Neutrophil (primary cell): ENCODE data around the gene CETP.
"Not testable (repeated sequence)": the region's sequence is repeated elsewhere in the genome, so short reads cannot be mapped to it uniquely, and the experiment has no call there.

Experiments used
- H3K27ac ChIP-seq: fragments of 200-600 bp; sonication (generic); 2 replicates; pipeline ENCODE4 v1.5.1; 2016; ENCODE audit warnings: mild to moderate bottlenecking, moderate library complexity
- H3K27me3 ChIP-seq: fragments of 200-600 bp; sonication (generic); 2 replicates; pipeline ENCODE4 v1.6.0; 2016; ENCODE audit warnings: mild to moderate bottlenecking
- H3K36me3 ChIP-seq: fragments of 200-600 bp; sonication (generic); 2 replicates; pipeline ENCODE4 v1.5.1; 2017
- H3K4me1 ChIP-seq, 2 experiments: fragments of 200-600 bp in 1 of 2; sonication (generic) in 1 of 2; 1 replicate in 1 of 2; 2 replicates in 1 of 2; pipeline versions ENCODE4 v1.5.1 to v1.6.1; 2013 to 2016; ENCODE audit warnings: low read depth in 1 of 2, low read length in 1 of 2, mild to moderate bottlenecking in 1 of 2, moderate library complexity in 1 of 2; ENCODE audit not compliant: control insufficient read depth in 1 of 2, insufficient read depth in 1 of 2
- H3K4me3 ChIP-seq, 2 experiments: fragments of 200-600 bp in 1 of 2; sonication (generic) in 1 of 2; 1 replicate in 1 of 2; 2 replicates in 1 of 2; pipeline ENCODE4 v1.5.1; 2013 to 2016; ENCODE audit warnings: low read depth in 1 of 2, low read length in 1 of 2, mild to moderate bottlenecking in 1 of 2, moderate library complexity in 1 of 2
- H3K9me3 ChIP-seq: fragments of 200-600 bp; sonication (generic); 2 replicates; pipeline ENCODE4 v1.5.1; 2016
- TF ChIP-seq, protein P1 (sequence below): fragments of 200-600 bp; sonication (generic); IDR thresholded peaks from 2 replicates; pipeline ENCODE4 v1.5.1; 2016; ENCODE audit warnings: antibody characterized with exemption

Gene CETP

DNA sequence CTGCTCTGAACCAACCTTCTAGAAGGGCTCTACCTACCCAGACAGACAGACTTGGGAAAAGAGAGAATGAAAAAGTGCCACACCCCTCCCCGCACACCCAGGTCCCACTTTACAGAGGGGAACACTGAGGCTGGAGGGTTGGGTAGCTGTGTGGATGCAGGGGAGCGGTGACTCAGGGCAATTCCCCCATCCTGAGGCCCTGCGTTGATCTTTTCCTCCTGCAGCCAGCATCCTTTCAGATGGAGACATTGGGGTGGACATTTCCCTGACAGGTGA is 10.0 kb downstream of the CETP start:
- no peaks in the 10 kb centered on the region for H3K27me3 ChIP-seq
- H3K36me3 ChIP-seq: no peaks in the 10 kb centered on the region
- no peak overlapping the region for H3K27ac ChIP-seq
- TF ChIP-seq, protein P1, sequence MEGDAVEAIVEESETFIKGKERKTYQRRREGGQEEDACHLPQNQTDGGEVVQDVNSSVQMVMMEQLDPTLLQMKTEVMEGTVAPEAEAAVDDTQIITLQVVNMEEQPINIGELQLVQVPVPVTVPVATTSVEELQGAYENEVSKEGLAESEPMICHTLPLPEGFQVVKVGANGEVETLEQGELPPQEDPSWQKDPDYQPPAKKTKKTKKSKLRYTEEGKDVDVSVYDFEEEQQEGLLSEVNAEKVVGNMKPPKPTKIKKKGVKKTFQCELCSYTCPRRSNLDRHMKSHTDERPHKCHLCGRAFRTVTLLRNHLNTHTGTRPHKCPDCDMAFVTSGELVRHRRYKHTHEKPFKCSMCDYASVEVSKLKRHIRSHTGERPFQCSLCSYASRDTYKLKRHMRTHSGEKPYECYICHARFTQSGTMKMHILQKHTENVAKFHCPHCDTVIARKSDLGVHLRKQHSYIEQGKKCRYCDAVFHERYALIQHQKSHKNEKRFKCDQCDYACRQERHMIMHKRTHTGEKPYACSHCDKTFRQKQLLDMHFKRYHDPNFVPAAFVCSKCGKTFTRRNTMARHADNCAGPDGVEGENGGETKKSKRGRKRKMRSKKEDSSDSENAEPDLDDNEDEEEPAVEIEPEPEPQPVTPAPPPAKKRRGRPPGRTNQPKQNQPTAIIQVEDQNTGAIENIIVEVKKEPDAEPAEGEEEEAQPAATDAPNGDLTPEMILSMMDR: no peak
- H3K4me3 ChIP-seq: no peak overlapping the region
- peaks cover 34 to 44% of the 10 kb centered on the region in 2 experiments for H3K4me1 ChIP-seq
- no peaks in the 10 kb centered on the region for H3K9me3 ChIP-seq

DNA sequence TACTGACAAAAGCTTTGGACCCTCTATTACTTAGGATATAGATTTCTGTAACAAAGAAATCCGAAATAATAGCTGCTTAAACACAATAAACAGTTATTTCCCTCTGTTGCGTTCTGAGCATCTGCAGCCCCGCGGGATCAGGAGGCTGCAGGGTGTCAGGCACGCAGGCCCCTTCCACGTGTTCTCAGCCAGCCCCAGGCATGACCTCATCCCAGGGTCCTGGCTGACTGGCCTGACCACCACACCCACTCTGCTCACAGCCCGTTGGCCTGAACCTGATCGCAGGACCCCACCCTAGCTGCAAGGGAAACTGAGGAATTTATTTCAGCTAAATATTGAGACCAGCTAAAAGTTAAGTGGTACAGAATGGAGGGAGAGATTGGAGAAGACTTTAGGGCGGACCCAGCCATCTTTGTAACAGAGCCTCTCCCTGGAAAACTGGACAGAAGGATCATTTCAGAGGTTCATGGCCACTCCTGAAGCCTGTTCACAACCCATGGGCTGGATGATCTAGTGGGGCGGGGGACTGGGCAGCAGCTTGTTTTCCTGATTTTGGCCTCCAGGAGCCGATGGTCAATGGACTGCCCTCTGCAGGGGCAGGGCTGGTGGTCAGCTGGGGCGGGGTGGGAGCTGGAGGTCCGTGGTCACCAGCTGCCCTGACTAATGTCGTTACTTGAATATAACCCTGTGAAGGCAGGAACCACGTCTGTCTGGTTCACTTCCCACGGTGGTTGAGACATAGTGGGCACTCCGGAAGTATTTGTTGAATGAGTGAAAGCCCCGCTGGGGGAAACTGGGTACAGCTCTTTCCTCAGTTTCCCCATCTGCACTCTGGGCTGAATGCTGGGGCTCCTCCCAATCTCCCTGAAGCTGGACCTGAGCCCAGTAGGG is 10.9 kb downstream of the CETP start:
- H3K4me1 ChIP-seq: peaks cover 36 to 41% of the 10 kb centered on the region in 2 experiments
- no peaks in the 10 kb centered on the region for H3K36me3 ChIP-seq
- TF ChIP-seq, protein P1: no peak
- H3K27me3 ChIP-seq: no peaks in the 10 kb centered on the region
- no peak overlapping the region for H3K27ac ChIP-seq
- H3K4me3 ChIP-seq: no peak overlapping the region
- no peaks in the 10 kb centered on the region for H3K9me3 ChIP-seq

DNA sequence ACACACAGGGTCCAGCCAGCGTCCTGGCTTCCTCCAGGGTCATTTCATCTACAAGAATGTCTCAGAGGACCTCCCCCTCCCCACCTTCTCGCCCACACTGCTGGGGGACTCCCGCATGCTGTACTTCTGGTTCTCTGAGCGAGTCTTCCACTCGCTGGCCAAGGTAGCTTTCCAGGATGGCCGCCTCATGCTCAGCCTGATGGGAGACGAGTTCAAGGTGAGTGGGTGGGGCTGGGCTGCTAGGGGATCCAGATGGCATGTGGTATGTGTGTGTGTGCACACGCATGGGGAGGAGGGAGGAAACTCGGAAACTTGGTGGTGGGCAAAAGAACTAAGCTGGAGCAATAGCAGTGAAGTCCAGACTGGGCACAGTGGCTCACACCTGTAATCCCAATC is 11.5 kb downstream of the CETP start:
- Histone ChIP-seq H3K9me3 (no peaks in the 10 kb centered on the region), H3K4me1 (peaks cover 35 to 41% of the 10 kb centered on the region in 2 experiments), H3K36me3 (no peaks in the 10 kb centered on the region), H3K27me3 (no peaks in the 10 kb centered on the region), H3K27ac (no peak overlapping the region), H3K4me3 (no peak overlapping the region)
- TF ChIP-seq, protein P1: no peak

DNA sequence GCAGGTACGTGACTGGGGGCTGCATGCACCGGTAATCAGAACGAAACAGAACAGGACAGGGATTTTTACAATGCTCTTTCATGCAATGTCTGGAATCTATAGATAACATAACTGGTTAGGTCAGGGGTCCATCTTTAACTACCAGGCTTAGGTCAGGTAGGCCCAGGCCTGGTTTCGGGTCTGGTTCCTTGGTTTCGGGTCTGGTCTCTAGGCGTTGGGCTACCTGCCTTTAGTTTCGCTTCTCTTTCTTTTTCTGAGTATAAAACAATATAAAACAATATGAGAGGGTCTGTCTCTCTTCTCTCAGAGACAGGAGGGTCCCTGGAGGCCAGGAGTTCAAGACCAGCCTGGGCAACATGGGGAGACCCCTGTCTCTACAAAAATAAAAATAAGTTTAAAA is 12.1 kb downstream of the CETP start:
- H3K36me3 ChIP-seq, H3K9me3 ChIP-seq, H3K4me3 ChIP-seq, H3K27me3 ChIP-seq, H3K27ac ChIP-seq: not testable (repeated sequence)
- H3K4me1 ChIP-seq: peaks cover 35 to 40% of the 10 kb centered on the region in 2 experiments

DNA sequence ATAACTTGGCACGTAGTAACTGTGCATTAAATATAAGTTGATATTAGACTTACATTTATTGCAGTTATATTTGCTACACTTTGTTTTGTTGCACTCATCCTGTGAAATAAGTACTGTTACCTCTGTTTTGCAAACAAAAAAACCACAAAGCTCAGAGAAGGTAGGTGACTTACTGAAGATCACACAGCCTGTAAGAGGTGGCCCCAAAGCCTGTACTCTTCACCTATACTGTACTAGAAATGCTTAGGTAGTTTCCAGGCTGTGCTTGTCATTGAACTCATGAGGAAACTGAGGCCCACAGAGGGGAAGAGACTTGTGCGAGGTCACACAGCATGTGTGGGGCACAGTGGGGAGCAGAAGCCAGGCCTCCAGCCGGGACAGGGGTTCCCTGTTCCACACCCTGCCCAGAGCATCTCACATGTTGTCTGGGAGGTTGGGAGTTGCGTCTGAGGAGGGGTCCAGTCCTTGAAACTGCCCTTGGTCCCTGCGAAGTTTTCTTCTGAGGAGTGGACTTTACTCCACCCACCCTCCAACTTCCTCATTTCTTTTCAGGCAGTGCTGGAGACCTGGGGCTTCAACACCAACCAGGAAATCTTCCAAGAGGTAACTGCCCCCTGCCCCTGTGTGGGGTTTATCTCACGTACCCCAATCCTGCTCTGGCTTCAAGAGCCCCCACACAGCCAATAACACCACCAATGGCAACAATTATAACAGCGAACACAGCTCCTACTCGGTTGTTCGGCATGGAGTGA is 13.0 kb downstream of the CETP start:
- H3K9me3 ChIP-seq: no peaks in the 10 kb centered on the region
- peak overlapping the region; percentile 49 for H3K27ac ChIP-seq
- no peak overlapping the region for H3K4me3 ChIP-seq

More for the DNA sequence above, 13.0 kb downstream of the CETP start:
- H3K27me3 ChIP-seq: no peaks in the 10 kb centered on the region
- no peaks in the 10 kb centered on the region for H3K36me3 ChIP-seq
- TF ChIP-seq, protein P1: no peak
- peaks cover 35 to 48% of the 10 kb centered on the region in 2 experiments for H3K4me1 ChIP-seq
